ES-I3 (cell line): Measurements from ENCODE around the gene SINHCAF.

Experiments
- H3K36me3 ChIP-seq: 2 replicates; pipeline ENCODE4 v1.6.1; 2013; ENCODE audit warnings: mild to moderate bottlenecking, low read length, control low read depth, moderate library complexity; ENCODE audit not compliant: insufficient read depth
- H3K4me1 ChIP-seq: 2 replicates; pipeline ENCODE4 v1.6.1; 2013; ENCODE audit warnings: mild to moderate bottlenecking, control low read depth, low read length; ENCODE audit not compliant: insufficient read depth
- H3K9ac ChIP-seq: 2 replicates; pipeline ENCODE4 v1.6.1; 2013; ENCODE audit warnings: low read depth, mild to moderate bottlenecking, low read length, moderate library complexity
- H3K9me3 ChIP-seq: 2 replicates; pipeline ENCODE4 v1.6.1; 2013; ENCODE audit warnings: mild to moderate bottlenecking, low read length, moderate library complexity; ENCODE audit not compliant: control insufficient read depth, insufficient read depth

SINHCAF gene

GRCh38 chr12:31322801-31323207, 3.1 kb downstream of the SINHCAF start:
- no peaks in the 10 kb centered on the region; the same call in 1 of the 2 replicates for H3K36me3 ChIP-seq

GRCh38 chr12:31321897-31322228, 4.1 kb downstream of the SINHCAF start:
- peak overlapping the region; percentile 1; the same call in 1 of the 2 replicates for H3K9ac ChIP-seq
- H3K9me3 ChIP-seq = no peaks in the 10 kb centered on the region
- peaks cover 54% of the 10 kb centered on the region for H3K4me1 ChIP-seq
- no peaks in the 10 kb centered on the region; the same call in 1 of the 2 replicates for H3K36me3 ChIP-seq

More at GRCh38 chr12:31322801-31323207, 3.1 kb downstream of the SINHCAF start:
- H3K4me1 ChIP-seq = peaks cover 50% of the 10 kb centered on the region
- H3K9ac ChIP-seq = peak overlapping the region; percentile 99
- H3K9me3 ChIP-seq = no peaks in the 10 kb centered on the region

- Histone ChIP-seq H3K9ac (0 out of 2 replicates have a peak overlapping the region, but pooled peaks have one; percentile 1), H3K4me1 (peaks cover 53% of the 10 kb centered on the region), H3K36me3 (no peaks in the 10 kb centered on the region; the same call in 1 of the 2 replicates), H3K9me3 (no peaks in the 10 kb centered on the region)
These were observed 4.6 kb downstream of the SINHCAF start for GRCh38 chr12:31321186-31321896.

GRCh38 chr12:31318657-31319269, 7.2 kb downstream of the SINHCAF start:
- no peaks in the 10 kb centered on the region for H3K36me3 ChIP-seq
- H3K4me1 ChIP-seq = peaks cover 69% of the 10 kb centered on the region
- H3K9me3 ChIP-seq = no peaks in the 10 kb centered on the region
- no peak overlapping the region for H3K9ac ChIP-seq

GRCh38 chr12:31317471-31318395, 8.2 kb downstream of the SINHCAF start:
- H3K36me3 ChIP-seq = no peaks in the 10 kb centered on the region
- H3K4me1 ChIP-seq = peaks cover 69% of the 10 kb centered on the region
- H3K9ac ChIP-seq = peak overlapping the region; percentile 6; the same call in 1 of the 2 replicates

GRCh38 chr12:31316891-31317290, 9.1 kb downstream of the SINHCAF start:
- Histone ChIP-seq H3K4me1 (peaks cover 64% of the 10 kb centered on the region), H3K9ac (no peak overlapping the region), H3K36me3 (no peaks in the 10 kb centered on the region), H3K9me3 (no peaks in the 10 kb centered on the region)

More at GRCh38 chr12:31317471-31318395, 8.2 kb downstream of the SINHCAF start:
- no peaks in the 10 kb centered on the region for H3K9me3 ChIP-seq

GRCh38 chr12:31315784-31316465, 10.0 kb downstream of the SINHCAF start:
- H3K9me3 ChIP-seq = no peaks in the 10 kb centered on the region
- H3K36me3 ChIP-seq = no peaks in the 10 kb centered on the region
- peaks cover 54% of the 10 kb centered on the region for H3K4me1 ChIP-seq
- no peak overlapping the region for H3K9ac ChIP-seq

- Histone ChIP-seq H3K36me3 (no peaks in the 10 kb centered on the region), H3K9ac (no peak overlapping the region), H3K4me1 (peaks cover 47% of the 10 kb centered on the region), H3K9me3 (no peaks in the 10 kb centered on the region)
These were observed 10.8 kb downstream of the SINHCAF start for GRCh38 chr12:31315044-31315715.

GRCh38 chr12:31312431-31312830, 13.5 kb downstream of the SINHCAF start:
- H3K36me3 ChIP-seq = no peaks in the 10 kb centered on the region

GRCh38 chr12:31311634-31312258, 14.2 kb downstream of the SINHCAF start:
- Histone ChIP-seq H3K9ac (no peak overlapping the region), H3K4me1 (peaks cover 33% of the 10 kb centered on the region), H3K36me3 (no peaks in the 10 kb centered on the region), H3K9me3 (no peaks in the 10 kb centered on the region)

More at GRCh38 chr12:31312431-31312830, 13.5 kb downstream of the SINHCAF start:
- Histone ChIP-seq H3K4me1 (peaks cover 32% of the 10 kb centered on the region), H3K9ac (no peak overlapping the region), H3K9me3 (no peaks in the 10 kb centered on the region)

GRCh38 chr12:31310488-31310887, 15.5 kb downstream of the SINHCAF start:
- Histone ChIP-seq H3K9me3 (no peaks in the 10 kb centered on the region), H3K36me3 (no peaks in the 10 kb centered on the region), H3K4me1 (peaks cover 29% of the 10 kb centered on the region), H3K9ac (no peak overlapping the region)

GRCh38 chr12:31309279-31309678, 16.7 kb downstream of the SINHCAF start:
- peaks cover 18% of the 10 kb centered on the region for H3K4me1 ChIP-seq
- H3K9me3 ChIP-seq = no peaks in the 10 kb centered on the region
- peaks cover 9% of the 10 kb centered on the region for H3K36me3 ChIP-seq
- H3K9ac ChIP-seq = no peak overlapping the region

- peaks cover 21% of the 10 kb centered on the region for H3K36me3 ChIP-seq
- H3K9me3 ChIP-seq = no peaks in the 10 kb centered on the region
- no peak overlapping the region for H3K9ac ChIP-seq
- H3K4me1 ChIP-seq = peaks cover 18% of the 10 kb centered on the region
These were observed 17.8 kb downstream of the SINHCAF start for GRCh38 chr12:31308116-31308515.
